HUDEP-2 (cell line): ENCODE data around the gene DISP2.
A peak's percentile ranks its signal among the peaks of the same experiment; 100 is the strongest.

ENCODE experiments used
- DNase-seq, 76 experiments: peaks; one replicate each; lab custom pipeline; 2025; ENCODE audit not compliant: unreplicated experiment in 76 of 76; lab: John Stamatoyannopoulos, UW

DISP2 gene

DNA sequence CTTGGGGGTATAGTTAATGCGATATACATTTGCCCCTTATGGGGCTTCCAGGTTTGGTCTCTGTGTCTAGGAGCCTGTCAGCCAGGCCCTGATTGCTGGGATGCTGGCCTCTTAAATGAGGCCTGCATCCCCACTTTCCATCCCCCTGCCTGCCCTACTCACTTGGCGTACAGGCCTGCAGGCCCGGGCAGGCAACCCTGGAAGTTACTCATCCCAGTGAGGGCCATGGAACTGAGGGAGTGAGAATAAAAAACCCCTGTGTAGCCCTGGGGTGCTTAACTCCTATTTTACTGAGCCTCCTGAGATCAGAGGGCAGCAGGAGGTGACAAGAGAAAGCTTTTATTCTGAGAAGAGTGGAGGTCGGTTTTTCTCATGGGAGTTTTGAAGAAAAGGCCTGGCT is 2.0 kb downstream of the DISP2 start:
- DNase-seq = no peak

DNA sequence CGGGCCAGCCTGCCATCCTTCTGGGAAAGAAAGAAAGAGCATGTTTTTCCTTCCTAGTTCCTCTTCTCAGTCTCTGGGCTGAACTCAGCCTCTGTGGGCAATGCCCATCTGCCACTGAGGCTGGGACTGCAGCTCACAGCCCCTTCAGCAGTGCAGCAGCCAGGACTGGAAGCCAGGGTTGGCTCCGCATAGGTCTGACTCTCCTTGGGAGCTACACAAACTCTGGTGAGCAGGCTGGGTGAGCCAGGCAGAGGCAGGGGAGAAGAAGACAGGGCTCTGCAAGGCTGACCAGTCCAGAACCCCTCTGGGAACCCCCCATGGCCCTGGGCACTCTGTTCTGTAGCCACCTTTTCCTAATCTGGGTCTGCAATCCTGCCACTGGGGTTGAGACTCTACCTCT is 3.6 kb downstream of the DISP2 start:
- DNase-seq = no peak

DNA sequence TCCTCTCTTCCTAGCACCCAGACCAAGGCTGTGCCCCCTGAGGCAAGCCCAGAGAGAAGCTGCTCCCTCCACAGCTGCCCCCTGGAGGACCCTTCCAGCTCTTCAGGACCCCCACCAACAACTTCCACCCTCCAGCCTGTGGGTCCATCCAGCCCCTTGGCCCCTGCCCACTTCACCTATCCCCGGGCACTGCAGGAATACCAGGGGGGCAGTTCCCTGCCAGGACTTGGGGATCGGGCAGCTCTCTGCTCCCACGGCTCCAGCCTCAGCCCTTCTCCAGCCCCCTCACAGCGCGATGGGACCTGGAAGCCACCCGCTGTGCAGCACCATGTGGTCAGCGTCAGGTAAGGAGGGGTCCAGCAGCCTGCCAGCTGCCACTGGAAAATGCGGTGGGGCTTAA is 5.6 kb downstream of the DISP2 start:
- no peak for DNase-seq

DNA sequence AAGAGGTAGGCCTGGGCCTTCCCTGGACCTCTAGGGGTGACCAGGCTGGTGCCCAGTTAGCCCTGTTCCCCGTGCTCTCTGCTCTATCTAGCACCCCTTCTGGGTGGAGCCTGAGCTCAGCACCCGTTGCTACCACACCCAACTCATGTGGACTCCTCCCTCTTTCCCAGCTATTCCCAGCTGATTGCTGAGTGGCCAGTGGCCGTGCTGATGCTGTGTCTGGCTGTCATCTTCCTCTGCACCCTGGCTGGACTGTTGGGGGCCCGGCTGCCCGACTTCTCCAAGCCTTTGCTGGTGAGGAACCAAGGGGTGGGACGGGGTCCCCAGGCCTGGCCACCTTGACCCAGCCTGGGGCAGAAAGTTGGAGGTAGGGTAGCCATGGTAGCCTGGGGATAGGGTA is 6.2 kb downstream of the DISP2 start:
- DNase-seq = peak in 25 of 76 experiments; percentile 5 to 54 (median 23)

DNA sequence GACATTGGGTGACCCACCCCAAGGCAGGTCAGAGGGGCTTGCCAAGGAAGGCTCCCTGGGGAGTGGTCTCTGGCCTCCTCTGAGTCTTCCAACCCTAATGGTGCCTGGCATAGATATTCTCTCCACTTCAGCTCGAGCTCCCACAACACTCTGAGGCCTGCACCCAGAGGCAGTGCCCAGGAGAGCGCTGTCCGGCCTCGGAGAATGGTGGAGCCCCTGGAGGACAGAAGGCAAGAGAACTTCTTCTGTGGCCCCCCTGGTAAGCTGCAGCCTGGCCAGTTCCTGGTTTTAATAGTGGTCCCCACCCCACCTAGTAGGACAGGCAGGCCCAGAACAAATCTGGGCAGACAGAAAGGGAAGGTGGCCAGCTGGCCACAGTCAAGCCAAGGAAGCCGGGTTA is 7.0 kb downstream of the DISP2 start:
- DNase-seq = no peak

DNA sequence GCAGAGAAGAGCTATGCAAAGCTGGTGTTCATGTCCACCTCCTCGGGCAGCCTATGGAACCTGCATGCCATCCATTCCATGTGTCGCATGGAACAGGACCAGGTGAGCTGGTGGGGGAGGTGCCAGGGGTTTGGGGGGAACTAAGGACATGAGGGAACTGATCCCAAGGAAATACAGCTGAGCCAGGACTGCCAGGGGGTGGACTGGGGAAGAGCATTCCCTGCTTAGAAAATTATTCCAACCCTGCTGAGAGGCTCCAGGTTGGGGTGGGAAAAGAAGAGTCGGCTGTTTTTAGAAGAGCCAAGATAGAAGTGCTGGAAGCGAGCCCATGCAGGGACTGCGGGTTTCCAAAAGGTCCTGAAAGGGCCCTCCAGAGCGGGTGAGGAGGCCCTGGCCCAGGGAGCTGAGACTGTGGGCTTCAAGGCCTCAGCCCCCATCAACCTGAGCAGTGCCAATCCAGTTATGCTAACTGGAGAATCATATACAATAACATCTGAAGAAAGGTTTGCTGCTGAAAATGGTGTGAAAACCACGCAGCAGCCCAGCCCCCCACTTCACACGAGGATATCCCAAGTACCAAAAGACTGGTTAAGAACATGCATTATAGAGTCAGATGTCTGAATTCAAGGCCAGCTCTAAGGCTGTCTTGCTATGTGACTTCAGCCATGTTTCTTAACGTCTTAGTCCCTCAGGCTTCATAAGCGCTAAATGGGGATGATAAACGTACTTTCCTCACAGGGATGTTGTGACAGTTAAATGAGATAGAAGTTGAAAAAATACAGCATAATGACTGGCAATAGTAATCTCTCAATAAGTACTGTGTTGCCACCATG is 7.8 kb downstream of the DISP2 start:
- DNase-seq = no peak

DNA sequence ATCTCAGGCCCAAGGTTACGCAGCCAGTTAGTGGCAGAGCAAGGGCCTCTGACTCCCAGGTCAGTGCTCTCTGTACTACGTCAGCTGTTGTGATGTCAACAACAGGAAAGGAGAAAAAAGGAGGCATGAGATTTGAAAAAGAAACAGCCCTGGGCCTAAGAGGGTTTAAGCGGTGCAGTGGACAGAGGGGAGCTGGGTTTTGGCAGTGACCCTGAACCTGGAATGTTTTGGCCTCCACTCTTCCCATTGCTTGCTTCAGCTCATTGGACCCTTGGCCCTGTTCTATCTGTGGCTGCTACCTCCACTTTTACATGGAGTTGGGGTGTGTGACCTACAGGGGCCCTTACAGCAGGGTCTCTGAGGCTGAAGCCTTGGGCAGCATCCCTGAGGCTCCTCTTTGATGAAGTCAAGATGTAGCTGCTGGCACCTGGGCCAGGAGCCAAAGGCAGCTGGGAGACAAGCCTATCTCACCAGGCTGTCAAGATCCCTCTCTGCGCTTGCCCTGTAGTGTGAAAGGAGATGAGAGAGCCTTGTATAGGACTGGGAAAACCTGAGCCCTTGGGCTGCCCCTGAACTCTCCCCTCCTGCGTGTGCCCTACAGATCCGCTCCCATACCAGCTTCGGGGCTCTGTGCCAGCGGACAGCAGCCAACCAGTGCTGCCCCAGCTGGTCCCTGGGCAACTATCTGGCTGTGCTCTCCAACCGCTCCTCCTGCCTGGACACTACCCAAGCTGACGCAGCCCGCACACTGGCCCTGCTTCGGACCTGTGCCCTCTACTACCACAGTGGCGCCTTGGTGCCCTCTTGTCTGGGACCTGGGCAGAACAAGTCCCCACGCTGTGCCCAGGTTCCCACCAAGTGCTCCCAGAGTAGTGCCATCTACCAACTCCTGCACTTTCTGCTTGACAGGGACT is 8.7 kb downstream of the DISP2 start:
- peak in 63 of 76 experiments; percentile 12 to 84 (median 50) for DNase-seq

DNA sequence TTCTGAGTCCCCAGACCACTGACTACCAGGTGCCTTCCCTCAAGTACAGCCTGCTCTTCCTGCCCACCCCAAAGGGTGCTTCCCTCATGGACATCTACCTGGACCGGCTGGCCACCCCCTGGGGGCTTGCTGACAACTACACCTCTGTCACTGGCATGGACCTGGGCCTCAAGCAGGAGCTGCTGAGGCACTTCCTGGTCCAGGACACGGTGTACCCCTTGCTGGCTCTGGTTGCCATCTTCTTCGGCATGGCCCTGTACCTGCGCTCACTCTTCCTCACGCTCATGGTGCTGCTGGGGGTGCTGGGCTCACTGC is 9.3 kb downstream of the DISP2 start:
- DNase-seq = no peak

DNA sequence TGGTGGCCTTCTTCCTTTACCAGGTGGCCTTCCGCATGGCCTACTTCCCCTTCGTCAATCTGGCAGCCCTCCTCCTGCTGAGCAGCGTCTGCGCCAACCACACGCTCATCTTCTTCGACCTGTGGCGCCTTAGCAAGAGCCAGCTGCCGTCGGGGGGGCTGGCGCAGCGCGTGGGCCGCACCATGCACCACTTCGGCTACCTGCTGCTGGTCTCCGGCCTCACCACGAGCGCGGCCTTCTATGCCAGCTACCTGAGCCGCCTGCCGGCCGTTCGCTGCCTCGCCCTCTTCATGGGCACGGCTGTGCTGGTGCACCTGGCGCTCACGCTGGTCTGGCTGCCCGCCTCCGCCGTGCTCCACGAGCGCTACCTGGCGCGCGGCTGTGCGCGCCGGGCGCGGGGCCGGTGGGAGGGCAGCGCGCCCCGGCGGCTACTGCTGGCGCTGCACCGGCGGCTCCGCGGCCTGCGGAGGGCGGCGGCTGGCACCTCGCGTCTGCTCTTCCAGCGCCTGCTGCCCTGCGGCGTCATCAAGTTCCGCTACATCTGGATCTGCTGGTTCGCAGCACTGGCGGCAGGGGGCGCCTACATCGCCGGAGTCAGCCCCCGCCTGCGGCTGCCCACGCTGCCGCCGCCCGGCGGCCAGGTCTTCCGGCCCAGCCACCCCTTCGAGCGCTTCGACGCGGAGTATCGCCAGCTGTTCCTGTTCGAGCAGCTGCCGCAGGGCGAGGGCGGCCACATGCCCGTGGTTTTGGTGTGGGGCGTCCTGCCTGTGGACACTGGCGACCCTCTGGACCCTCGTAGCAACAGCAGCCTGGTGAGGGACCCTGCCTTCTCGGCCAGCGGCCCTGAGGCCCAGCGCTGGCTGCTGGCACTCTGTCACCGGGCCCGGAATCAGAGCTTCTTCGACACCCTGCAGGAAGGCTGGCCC is 9.9 kb downstream of the DISP2 start:
- DNase-seq = peak in 73 of 76 experiments; percentile 27 to 91 (median 80)

DNA sequence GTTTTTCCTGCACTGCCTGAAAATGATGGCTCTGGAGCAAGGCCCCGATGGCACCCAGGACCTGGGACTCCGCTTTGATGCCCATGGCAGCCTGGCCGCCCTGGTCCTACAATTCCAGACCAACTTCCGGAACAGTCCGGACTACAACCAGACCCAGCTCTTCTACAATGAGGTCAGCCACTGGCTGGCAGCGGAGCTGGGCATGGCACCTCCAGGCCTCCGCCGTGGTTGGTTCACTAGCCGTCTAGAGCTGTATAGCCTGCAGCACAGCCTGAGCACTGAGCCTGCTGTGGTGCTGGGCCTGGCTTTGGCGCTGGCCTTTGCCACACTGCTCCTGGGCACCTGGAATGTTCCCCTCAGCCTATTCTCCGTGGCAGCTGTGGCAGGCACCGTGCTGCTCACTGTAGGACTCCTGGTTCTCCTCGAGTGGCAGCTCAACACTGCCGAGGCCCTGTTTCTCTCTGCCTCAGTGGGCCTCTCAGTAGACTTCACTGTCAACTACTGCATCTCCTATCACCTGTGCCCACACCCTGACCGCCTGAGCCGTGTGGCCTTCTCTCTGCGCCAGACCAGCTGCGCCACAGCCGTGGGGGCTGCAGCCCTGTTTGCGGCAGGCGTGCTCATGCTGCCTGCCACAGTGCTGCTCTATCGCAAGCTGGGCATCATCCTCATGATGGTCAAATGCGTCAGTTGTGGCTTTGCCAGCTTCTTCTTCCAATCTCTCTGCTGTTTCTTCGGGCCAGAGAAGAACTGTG is 10.9 kb downstream of the DISP2 start:
- no peak for DNase-seq

DNA sequence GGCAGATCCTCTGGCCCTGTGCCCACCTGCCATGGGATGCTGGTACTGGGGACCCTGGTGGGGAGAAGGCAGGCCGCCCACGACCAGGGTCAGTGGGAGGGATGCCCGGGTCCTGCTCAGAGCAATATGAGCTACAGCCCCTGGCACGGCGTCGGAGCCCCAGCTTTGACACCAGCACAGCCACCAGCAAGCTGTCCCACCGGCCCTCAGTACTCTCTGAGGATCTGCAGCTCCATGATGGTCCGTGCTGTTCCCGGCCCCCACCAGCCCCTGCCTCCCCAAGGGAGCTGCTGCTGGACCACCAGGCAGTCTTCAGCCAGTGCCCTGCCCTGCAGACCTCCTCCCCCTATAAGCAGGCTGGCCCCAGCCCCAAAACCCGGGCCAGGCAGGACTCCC is 11.5 kb downstream of the DISP2 start:
- no peak for DNase-seq

DNA sequence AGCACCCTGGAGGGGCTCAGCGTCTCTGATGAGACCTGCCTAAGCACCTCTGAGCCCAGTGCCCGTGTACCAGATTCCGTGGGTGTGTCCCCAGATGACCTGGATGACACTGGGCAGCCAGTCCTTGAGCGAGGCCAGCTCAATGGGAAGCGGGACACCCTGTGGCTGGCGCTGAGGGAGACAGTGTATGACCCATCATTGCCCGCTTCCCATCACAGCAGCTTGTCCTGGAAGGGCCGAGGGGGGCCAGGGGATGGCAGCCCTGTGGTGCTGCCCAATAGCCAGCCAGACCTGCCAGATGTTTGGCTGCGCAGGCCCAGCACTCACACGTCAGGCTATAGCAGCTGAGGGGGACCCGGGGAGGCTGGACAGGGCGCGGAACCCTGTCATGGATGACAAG is 12.0 kb downstream of the DISP2 start:
- no peak for DNase-seq

DNA sequence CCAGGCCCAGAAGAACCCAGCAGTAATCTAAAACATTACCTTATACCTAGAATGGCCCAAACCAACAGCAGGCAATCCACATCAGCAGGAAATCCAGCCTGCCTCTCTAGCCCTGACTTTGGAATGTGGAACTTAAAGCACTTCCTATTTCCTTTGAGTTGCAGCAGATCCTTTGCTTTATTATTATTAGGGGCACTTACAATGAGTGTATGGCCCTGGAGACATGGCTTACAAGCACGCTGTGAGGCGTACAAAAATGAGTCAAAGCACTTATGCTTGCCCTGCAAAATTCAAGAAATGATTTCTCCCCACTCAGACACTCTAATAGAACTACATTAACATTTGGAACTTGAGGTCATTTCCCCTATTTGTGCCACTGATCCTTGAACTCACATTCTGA is 15.0 kb downstream of the DISP2 start:
- DNase-seq = no peak

DNA sequence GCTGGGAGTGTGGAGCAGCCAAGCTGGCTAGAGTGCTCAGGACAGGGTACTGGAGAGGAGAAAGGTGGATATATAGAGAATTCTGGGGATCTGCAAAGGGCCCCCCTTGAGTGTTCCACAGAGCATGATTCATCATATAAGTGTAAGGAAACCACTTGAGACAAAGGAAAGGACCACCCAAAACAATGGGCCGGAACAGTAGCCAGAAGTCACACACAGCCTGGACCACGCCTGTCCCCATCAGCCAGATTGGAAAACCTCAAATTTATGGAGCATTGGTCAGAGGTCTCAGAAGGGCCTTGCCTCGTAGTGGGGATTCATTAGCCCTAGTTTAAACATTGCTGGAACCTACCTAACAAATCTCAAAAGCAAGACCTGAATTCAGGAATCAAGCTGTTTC is 19.6 kb downstream of the DISP2 start:
- DNase-seq = no peak

DNA sequence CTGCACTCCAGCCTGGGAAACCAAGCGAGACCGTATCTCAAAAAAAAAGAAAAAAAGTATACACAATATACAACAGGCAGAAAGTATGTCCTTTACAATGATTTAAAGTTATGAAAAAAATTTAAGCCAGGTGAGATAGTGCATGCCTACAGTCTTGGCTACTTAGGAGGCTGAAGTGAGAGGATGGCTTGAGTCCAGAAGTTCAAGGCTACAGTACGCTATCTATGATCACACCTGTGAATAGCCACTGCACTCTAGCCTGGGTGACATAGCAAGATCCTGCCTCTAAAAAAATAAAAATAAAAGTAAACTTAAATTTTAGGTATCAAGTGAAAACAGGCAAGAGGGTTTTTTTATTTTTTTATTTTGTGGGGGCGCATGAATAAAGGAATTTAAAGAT is 21.4 kb downstream of the DISP2 start:
- DNase-seq = peak in 1 of 76 experiments; percentile 12

DNA sequence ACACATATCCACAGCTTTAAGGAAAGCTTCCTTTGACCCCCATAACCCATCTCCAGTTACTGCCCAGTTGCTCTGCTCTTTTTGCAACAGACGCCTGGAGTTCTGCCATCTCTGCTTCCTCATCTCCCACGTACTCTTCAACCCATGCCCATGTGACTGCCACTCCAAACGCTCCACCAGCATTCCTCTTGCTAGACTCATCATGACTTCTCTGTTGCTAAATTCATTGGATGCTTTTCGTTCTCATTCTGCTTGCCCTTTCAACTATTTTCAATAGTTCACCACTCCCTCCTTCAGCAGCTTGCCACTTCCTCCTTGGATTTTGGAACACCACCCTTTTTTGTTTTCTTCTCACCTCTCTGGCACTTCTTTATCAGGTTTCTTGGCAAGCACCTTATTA is 21.8 kb downstream of the DISP2 start:
- DNase-seq = peak in 13 of 76 experiments; percentile 5 to 43 (median 15)

DNA sequence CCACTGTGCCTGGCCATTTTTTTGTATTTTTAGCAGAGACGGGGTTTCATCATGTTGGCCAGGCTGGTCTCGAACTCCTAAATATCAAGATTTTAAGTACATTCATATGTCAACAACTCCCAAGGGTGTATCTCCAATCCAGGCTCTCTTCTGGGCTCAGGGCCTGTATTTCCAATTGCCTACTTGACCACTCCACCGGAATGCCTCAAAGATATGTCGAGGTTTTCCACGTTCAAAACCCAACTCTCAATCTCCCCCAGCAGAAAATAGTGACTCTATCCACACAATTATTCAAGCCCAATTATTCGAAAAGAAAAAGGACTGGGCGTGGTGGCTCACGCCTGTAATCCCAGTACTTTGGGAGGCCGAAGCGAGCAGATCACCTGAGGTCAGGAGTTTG is 22.6 kb downstream of the DISP2 start:
- DNase-seq = no peak

DNA sequence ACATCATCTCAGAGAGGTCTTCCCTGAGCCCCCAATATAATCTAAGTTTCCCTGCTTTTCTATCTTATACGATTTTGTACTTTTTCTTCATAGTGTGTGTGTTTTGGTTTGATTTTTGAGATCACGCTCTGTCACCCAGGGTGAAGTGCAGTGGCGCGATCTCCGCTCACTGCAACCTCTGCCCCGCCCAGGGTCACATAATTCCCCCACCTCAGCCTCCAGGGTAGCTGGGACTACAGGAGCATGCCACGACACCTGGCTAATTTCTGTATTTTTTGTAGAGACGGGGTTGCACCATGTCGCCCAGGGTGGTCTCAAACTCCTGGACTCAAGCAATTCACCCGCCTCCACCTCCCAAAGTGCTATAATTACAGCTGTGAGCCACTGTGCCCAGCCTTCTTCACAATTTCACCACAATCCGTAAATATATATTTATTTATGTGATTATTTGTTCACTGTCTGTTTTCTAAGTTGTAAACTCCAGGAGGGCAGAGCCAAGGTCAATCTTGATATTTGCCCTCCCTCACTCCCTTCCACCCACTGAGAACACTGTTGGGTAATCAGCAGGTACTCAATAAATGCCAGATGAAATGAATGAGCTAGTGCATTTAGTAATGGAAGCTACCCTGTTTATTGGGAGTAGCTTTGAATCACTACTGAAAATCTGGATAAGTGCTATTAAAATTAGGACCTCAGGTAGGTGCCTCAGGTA is 24.0 kb downstream of the DISP2 start:
- DNase-seq = no peak
